Subcutaneous abdominal adipose tissue (tissue), 5 donors: ENCODE data around the gene BID.
"Not testable (repeated sequence)": the region's sequence is repeated elsewhere in the genome, so short reads cannot be mapped to it uniquely, and the experiment has no call there.

ENCODE experiments used
- H3K27ac ChIP-seq: one replicate; pipeline ENCODE4 v1.7.0; 2013; ENCODE audit warnings: low read depth, mild to moderate bottlenecking, inconsistent platforms, low read length, moderate library complexity
- H3K27me3 ChIP-seq, 5 donors: one replicate each; pipeline ENCODE4 v1.7.0; 2013; ENCODE audit warnings: low read length in 5 of 5, inconsistent platforms in 1 of 5; ENCODE audit not compliant: control insufficient read depth in 5 of 5, insufficient read depth in 4 of 5
- H3K36me3 ChIP-seq, 5 donors: one replicate each; pipeline ENCODE4 v1.7.0; 2013; ENCODE audit warnings: low read length in 5 of 5; ENCODE audit not compliant: control insufficient read depth in 5 of 5, insufficient read depth in 5 of 5
- H3K4me1 ChIP-seq, 5 donors: one replicate each; pipeline ENCODE4 v1.7.0; 2013; ENCODE audit warnings: low read length in 5 of 5, mild to moderate bottlenecking in 3 of 5, moderate library complexity in 1 of 5; ENCODE audit not compliant: control insufficient read depth in 5 of 5, insufficient read depth in 5 of 5
- H3K4me3 ChIP-seq, 5 donors: one replicate each; pipeline ENCODE4 v1.7.0; 2013; ENCODE audit warnings: low read length in 5 of 5, low read depth in 1 of 5
- H3K9ac ChIP-seq, 5 donors: one replicate each; pipeline ENCODE4 v1.7.0; 2013; ENCODE audit warnings: low read length in 5 of 5, mild to moderate bottlenecking in 4 of 5, moderate library complexity in 3 of 5
- H3K9me3 ChIP-seq, 5 donors: one replicate each; pipeline ENCODE4 v1.7.0; 2013; ENCODE audit warnings: low read length in 5 of 5; ENCODE audit not compliant: control insufficient read depth in 5 of 5
- donor health status: healthy.
- donor health status: healthy.
- donor health status: healthy.
- donor health status: healthy.
- donor health status: healthy.

Gene BID

DNA sequence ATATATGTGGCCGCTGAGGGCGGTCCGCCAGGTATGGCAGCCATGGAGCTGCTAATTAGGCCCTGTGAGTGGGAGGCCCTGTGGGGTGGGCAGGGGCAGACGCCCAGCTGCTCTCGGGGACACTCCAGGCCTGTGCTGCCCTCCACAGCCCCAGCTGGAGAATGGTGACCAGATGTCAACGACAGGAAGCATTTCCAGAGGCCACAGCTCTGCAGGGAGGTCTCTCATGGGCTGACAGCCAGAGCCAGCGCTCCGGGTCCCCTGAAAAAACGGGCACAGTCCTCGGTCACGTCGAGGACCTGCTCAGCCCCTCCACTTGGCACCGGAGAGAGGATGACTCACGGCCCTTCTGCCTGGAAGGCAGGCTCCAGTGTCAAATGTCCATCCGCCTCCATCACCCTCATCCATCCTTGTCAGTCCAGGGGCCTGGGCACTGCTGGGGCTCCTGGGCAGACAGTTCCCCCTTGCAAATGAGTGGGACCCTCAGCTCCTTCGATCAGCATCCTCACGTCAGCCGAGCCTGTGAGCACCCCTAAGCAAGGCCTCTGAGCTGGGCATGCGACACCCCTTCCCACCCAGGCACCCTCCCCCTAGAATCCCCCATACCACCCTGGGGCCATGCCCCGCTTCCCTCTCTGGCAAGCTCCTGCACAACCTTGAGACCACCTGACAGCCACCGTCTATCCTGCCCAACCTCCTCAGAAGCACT, 1.9 kb downstream of the BID start:
- Histone ChIP-seq H3K27me3 (no peaks in the 10 kb centered on the region), H3K4me3 (peak overlapping the region in 2 of 5 donors; percentile 68 to 72), H3K36me3 (no peaks in the 10 kb centered on the region), H3K27ac (no peak overlapping the region), H3K4me1 (peaks cover 1 to 56% (median 43%) of the 10 kb centered on the region in 5 donors), H3K9ac (no peak overlapping the region), H3K9me3 (no peaks in the 10 kb centered on the region)

- Histone ChIP-seq H3K9ac (no peak overlapping the region), H3K27ac (no peak overlapping the region), H3K36me3 (no peaks in the 10 kb centered on the region), H3K27me3 (no peaks in the 10 kb centered on the region), H3K4me3 (no peak overlapping the region), H3K9me3 (no peaks in the 10 kb centered on the region), H3K4me1 (peaks cover 1 to 50% (median 39%) of the 10 kb centered on the region in 5 donors)
Measured at GRCh38 chr22:17770180-17771077, 3.8 kb downstream of the BID start.

- no peak overlapping the region for H3K4me3 ChIP-seq
- peaks cover 1 to 43% (median 33%) of the 10 kb centered on the region in 5 donors for H3K4me1 ChIP-seq
- no peaks in the 10 kb centered on the region for H3K27me3 ChIP-seq
- no peaks in the 10 kb centered on the region for H3K36me3 ChIP-seq
- H3K9ac ChIP-seq: no peak overlapping the region
- H3K27ac ChIP-seq: no peak overlapping the region
- H3K9me3 ChIP-seq: no peaks in the 10 kb centered on the region
Measured at GRCh38 chr22:17769716-17770082, 4.6 kb downstream of the BID start.

- Histone ChIP-seq H3K36me3 (no peaks in the 10 kb centered on the region), H3K9me3 (no peaks in the 10 kb centered on the region), H3K27ac (no peak overlapping the region), H3K4me3 (no peak overlapping the region), H3K4me1 (peaks cover 0 to 41% (median 31%) of the 10 kb centered on the region in 5 donors), H3K9ac (no peak overlapping the region), H3K27me3 (no peaks in the 10 kb centered on the region)
Measured at GRCh38 chr22:17769013-17769715, 5.1 kb downstream of the BID start.

GRCh38 chr22:17767233-17768065, 6.8 kb downstream of the BID start:
- H3K9ac ChIP-seq: no peak overlapping the region
- no peak overlapping the region for H3K27ac ChIP-seq
- no peaks in the 10 kb centered on the region for H3K9me3 ChIP-seq
- no peaks in the 10 kb centered on the region for H3K36me3 ChIP-seq
- H3K4me1 ChIP-seq: peaks cover 0 to 32% (median 23%) of the 10 kb centered on the region in 5 donors
- no peaks in the 10 kb centered on the region for H3K27me3 ChIP-seq
- no peak overlapping the region for H3K4me3 ChIP-seq

GRCh38 chr22:17764852-17765251, 9.4 kb downstream of the BID start:
- H3K27me3 ChIP-seq, H3K27ac ChIP-seq, H3K4me3 ChIP-seq, H3K36me3 ChIP-seq, H3K9me3 ChIP-seq, H3K9ac ChIP-seq: not testable (repeated sequence)
- H3K4me1 ChIP-seq: peaks cover 0 to 16% (median 12%) of the 10 kb centered on the region in 5 donors

GRCh38 chr22:17764036-17764435, 10.2 kb downstream of the BID start:
- H3K4me1 ChIP-seq: peaks cover 0 to 7% (median 5%) of the 10 kb centered on the region in 5 donors
- H3K27me3 ChIP-seq: no peaks in the 10 kb centered on the region
- H3K36me3 ChIP-seq: no peaks in the 10 kb centered on the region
- no peak overlapping the region for H3K9ac ChIP-seq
- no peak overlapping the region for H3K27ac ChIP-seq
- no peaks in the 10 kb centered on the region for H3K9me3 ChIP-seq
- H3K4me3 ChIP-seq: no peak overlapping the region

DNA sequence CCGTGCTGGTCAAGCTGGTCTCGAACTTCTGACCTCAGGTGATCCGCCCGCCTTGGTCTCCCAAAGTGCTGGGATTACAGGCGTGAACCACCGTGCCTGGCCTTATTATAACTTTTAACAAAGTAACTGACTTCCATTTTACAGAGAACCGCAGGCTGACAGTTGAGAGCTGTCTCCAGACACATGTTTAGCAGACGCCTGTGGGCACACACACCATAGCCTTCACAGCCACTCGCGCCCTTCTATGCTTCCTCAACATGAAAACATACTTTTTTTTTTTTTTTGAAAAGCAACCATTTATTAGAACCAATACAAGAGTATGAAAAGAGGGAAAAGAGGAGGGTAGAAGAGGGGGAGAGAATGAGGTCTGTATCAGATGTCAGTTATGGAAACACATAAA, 10.8 kb downstream of the BID start:
- H3K4me3 ChIP-seq, H3K27me3 ChIP-seq, H3K9ac ChIP-seq, H3K36me3 ChIP-seq, H3K27ac ChIP-seq, H3K9me3 ChIP-seq, H3K4me1 ChIP-seq: not testable (repeated sequence)

DNA sequence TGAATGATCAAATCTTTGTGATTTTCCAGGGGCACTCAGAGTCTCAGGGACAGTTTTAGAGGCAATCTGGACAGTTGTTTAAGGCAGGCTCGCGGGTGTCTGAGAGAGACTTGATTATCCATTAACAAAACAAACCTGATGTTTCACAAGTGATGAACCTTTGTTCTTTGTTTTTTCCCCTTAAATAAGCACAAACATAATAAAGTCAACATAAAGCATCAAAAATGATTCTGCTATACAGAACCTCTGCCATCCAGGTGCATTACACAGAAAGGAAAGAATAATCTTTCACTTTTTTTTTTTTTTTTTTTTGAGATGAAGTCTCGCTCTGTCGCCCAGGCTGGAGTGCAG, 13.2 kb downstream of the BID start:
- H3K4me1 ChIP-seq: peaks cover 0 to 7% (median 4%) of the 10 kb centered on the region in 5 donors
- H3K27me3 ChIP-seq: no peaks in the 10 kb centered on the region
- no peak overlapping the region for H3K4me3 ChIP-seq
- no peaks in the 10 kb centered on the region for H3K36me3 ChIP-seq
- no peak overlapping the region for H3K9ac ChIP-seq
- no peak overlapping the region for H3K27ac ChIP-seq
- H3K9me3 ChIP-seq: no peaks in the 10 kb centered on the region
